ENCODE results near the gene PM20D1.

Gene PM20D1

DNA sequence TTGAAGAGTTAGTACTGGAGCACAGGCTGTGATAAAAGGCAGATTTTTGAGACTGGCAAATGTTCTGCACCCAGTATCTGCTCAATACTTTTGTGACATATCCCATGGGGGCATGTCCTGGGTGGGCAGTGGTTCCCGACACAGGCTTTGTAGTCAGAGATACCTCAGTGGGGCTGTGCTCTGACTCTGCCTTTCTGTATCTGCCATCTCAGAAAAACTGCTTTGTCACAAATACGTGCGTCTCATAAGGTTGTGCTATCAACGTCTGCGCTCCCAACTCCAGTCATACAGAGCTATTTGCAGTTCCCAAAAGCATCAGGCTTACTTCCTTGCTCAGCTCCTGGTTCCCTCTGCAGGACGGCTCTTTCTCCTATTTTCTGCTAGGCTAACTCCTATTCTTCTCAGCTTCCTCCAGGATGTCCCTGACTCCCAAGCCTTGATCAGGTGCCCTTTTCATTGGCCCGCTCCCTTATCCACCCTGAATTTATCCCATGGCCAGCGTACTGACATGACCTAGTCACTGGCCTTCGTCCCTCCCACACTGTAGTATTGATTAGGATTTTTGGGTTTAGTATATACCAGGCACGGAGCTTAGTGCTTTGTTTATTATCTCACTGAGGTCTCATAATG, 62.5 kb downstream of the PM20D1 start:
- no peak overlapping the region for H3K27ac ChIP-seq (replicated peaks)
- no peaks in the 10 kb centered on the region for H3K27me3 ChIP-seq (ENCODE audit: insufficient read depth, poor library complexity, severe bottlenecking)
- no peak overlapping the region for H3K4me3 ChIP-seq (replicated peaks; ENCODE audit: insufficient read depth, low read length)
- no peak for DNase-seq (ENCODE audit: low read depth in 1 of 2, low spot score in 1 of 2)
- TF ChIP-seq, protein P1, sequence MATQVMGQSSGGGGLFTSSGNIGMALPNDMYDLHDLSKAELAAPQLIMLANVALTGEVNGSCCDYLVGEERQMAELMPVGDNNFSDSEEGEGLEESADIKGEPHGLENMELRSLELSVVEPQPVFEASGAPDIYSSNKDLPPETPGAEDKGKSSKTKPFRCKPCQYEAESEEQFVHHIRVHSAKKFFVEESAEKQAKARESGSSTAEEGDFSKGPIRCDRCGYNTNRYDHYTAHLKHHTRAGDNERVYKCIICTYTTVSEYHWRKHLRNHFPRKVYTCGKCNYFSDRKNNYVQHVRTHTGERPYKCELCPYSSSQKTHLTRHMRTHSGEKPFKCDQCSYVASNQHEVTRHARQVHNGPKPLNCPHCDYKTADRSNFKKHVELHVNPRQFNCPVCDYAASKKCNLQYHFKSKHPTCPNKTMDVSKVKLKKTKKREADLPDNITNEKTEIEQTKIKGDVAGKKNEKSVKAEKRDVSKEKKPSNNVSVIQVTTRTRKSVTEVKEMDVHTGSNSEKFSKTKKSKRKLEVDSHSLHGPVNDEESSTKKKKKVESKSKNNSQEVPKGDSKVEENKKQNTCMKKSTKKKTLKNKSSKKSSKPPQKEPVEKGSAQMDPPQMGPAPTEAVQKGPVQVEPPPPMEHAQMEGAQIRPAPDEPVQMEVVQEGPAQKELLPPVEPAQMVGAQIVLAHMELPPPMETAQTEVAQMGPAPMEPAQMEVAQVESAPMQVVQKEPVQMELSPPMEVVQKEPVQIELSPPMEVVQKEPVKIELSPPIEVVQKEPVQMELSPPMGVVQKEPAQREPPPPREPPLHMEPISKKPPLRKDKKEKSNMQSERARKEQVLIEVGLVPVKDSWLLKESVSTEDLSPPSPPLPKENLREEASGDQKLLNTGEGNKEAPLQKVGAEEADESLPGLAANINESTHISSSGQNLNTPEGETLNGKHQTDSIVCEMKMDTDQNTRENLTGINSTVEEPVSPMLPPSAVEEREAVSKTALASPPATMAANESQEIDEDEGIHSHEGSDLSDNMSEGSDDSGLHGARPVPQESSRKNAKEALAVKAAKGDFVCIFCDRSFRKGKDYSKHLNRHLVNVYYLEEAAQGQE (IDR thresholded peaks at IDR 0.05; ENCODE audit: insufficient replicate concordance, low read depth), result no peak
- TF ChIP-seq, protein P2, sequence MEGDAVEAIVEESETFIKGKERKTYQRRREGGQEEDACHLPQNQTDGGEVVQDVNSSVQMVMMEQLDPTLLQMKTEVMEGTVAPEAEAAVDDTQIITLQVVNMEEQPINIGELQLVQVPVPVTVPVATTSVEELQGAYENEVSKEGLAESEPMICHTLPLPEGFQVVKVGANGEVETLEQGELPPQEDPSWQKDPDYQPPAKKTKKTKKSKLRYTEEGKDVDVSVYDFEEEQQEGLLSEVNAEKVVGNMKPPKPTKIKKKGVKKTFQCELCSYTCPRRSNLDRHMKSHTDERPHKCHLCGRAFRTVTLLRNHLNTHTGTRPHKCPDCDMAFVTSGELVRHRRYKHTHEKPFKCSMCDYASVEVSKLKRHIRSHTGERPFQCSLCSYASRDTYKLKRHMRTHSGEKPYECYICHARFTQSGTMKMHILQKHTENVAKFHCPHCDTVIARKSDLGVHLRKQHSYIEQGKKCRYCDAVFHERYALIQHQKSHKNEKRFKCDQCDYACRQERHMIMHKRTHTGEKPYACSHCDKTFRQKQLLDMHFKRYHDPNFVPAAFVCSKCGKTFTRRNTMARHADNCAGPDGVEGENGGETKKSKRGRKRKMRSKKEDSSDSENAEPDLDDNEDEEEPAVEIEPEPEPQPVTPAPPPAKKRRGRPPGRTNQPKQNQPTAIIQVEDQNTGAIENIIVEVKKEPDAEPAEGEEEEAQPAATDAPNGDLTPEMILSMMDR (IDR thresholded peaks at IDR 0.05; ENCODE audit: insufficient read depth, low read length), result no peak
- no peak for TF ChIP-seq SPI1 (IDR thresholded peaks at IDR 0.05; ENCODE audit: borderline replicate concordance, low read depth)
- no peak for TF ChIP-seq GABPA (IDR thresholded peaks at IDR 0.05; ENCODE audit: low read depth)
- TF ChIP-seq POLR2AphosphoS5 (IDR thresholded peaks at IDR 0.05; ENCODE audit: low read depth), result no peak

- no peak for DNase-seq (ENCODE audit: low read depth in 1 of 2, low spot score in 1 of 2)
- Histone ChIP-seq H3K27ac (replicated peaks) (no peak overlapping the region), H3K27me3 (ENCODE audit: insufficient read depth, poor library complexity, severe bottlenecking) (no peaks in the 10 kb centered on the region), H3K4me3 (replicated peaks; ENCODE audit: insufficient read depth, low read length) (no peak overlapping the region)
- no peak for TF ChIP-seq SPI1 (IDR thresholded peaks at IDR 0.05; ENCODE audit: borderline replicate concordance, low read depth)
- TF ChIP-seq, protein P2 (IDR thresholded peaks at IDR 0.05; ENCODE audit: insufficient read depth, low read length), result no peak
- TF ChIP-seq, protein P1 (IDR thresholded peaks at IDR 0.05; ENCODE audit: insufficient replicate concordance, low read depth), result no peak
- TF ChIP-seq POLR2AphosphoS5 (IDR thresholded peaks at IDR 0.05; ENCODE audit: low read depth), result no peak
- TF ChIP-seq GABPA (IDR thresholded peaks at IDR 0.05; ENCODE audit: low read depth), result no peak
Observed at GRCh38 chr1:205786601-205787000, 63.3 kb downstream of the PM20D1 start.

GRCh38 chr1:205785446-205785845, 64.5 kb downstream of the PM20D1 start:
- no peak overlapping the region for H3K27ac ChIP-seq (replicated peaks)
- TF ChIP-seq GABPA (IDR thresholded peaks at IDR 0.05; ENCODE audit: low read depth) (no peak), SPI1 (IDR thresholded peaks at IDR 0.05; ENCODE audit: borderline replicate concordance, low read depth) (no peak), POLR2AphosphoS5 (IDR thresholded peaks at IDR 0.05; ENCODE audit: low read depth) (no peak)
- TF ChIP-seq, protein P1 (IDR thresholded peaks at IDR 0.05; ENCODE audit: insufficient replicate concordance, low read depth), result no peak
- TF ChIP-seq, protein P2 (IDR thresholded peaks at IDR 0.05; ENCODE audit: insufficient read depth, low read length), result no peak
- H3K4me3 ChIP-seq (replicated peaks; ENCODE audit: insufficient read depth, low read length), result no peak overlapping the region
- DNase-seq (ENCODE audit: low read depth in 1 of 2, low spot score in 1 of 2), result no peak
- no peaks in the 10 kb centered on the region for H3K27me3 ChIP-seq (ENCODE audit: insufficient read depth, poor library complexity, severe bottlenecking)

Measured in HL-60 (cell line).